ENCODE measurements around the gene REEP1.

DNA sequence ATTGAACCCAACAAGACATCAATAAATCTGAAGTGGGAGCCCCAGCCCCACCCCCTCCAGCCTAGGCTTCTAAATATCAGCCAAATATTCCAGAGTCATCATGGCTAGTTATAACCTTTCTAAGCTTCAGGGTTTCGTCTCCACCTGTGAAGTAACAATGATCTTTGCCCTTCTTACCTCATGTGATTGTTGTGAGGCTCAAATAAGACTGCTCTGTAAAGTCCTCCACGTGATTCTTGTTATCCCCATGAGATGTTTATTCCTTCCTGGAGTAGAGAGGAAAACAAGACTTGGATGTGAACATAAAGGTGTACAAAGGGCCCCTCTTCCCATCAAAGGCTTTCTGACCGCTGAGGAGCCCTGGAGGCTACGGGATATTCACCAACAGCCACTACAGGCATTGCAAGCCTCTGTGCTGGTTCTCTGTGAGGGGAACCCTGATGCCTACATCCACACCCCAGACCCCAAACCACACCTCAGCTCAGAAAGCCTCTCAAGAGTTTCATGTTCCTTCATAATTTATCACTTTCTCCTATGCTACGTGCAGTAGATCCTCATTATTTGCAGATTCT lies 20.1 kb upstream of the REEP1 start:
- TF ChIP-seq, protein P1, sequence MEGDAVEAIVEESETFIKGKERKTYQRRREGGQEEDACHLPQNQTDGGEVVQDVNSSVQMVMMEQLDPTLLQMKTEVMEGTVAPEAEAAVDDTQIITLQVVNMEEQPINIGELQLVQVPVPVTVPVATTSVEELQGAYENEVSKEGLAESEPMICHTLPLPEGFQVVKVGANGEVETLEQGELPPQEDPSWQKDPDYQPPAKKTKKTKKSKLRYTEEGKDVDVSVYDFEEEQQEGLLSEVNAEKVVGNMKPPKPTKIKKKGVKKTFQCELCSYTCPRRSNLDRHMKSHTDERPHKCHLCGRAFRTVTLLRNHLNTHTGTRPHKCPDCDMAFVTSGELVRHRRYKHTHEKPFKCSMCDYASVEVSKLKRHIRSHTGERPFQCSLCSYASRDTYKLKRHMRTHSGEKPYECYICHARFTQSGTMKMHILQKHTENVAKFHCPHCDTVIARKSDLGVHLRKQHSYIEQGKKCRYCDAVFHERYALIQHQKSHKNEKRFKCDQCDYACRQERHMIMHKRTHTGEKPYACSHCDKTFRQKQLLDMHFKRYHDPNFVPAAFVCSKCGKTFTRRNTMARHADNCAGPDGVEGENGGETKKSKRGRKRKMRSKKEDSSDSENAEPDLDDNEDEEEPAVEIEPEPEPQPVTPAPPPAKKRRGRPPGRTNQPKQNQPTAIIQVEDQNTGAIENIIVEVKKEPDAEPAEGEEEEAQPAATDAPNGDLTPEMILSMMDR (conservative IDR thresholded peaks at IDR 0.05; ENCODE audit: low read length) = no peak
- TF ChIP-seq EZH2phosphoT487 (IDR thresholded peaks at IDR 0.05; ENCODE audit: borderline replicate concordance, low read depth, low read length) = no peak
